CD4-positive, alpha-beta T cell treated with Interleukin-4 for 1 hour (primary cell): ENCODE measurements around the gene PAM.
"Not testable (repeated sequence)": the region's sequence is repeated elsewhere in the genome, so short reads cannot be mapped to it uniquely, and the experiment has no call there.

ENCODE experiments used
- DNase-seq, 2 donors: peaks; one replicate each; pipeline ENCODE4 v3.0.0-alpha.2; 2020 to 2022

Gene PAM

GRCh38 chr5:103006921-103007320 is 251.8 kb downstream of the PAM start:
- DNase-seq: no peak

- no peak for DNase-seq
Measured at GRCh38 chr5:103010168-103010567, 255.1 kb downstream of the PAM start.

- no peak for DNase-seq
Measured at GRCh38 chr5:103013933-103014552, 258.9 kb downstream of the PAM start.

- DNase-seq: no peak
Measured at GRCh38 chr5:103014983-103015382, 259.9 kb downstream of the PAM start.

GRCh38 chr5:103016167-103016566 is 261.1 kb downstream of the PAM start:
- no peak for DNase-seq

GRCh38 chr5:103019804-103020203 is 264.7 kb downstream of the PAM start:
- no peak for DNase-seq

GRCh38 chr5:103021314-103021713 is 266.2 kb downstream of the PAM start:
- no peak for DNase-seq

GRCh38 chr5:103027267-103027666 is 272.2 kb downstream of the PAM start:
- DNase-seq: no peak

GRCh38 chr5:103031607-103032006 is 276.5 kb downstream of the PAM start:
- no peak for DNase-seq

GRCh38 chr5:103033696-103034095 is 278.6 kb downstream of the PAM start:
- DNase-seq: no peak

GRCh38 chr5:103034662-103035392 is 279.7 kb downstream of the PAM start:
- DNase-seq: no peak

GRCh38 chr5:103035701-103036100 is 280.6 kb downstream of the PAM start:
- no peak for DNase-seq

- no peak for DNase-seq
Measured at GRCh38 chr5:103036601-103037000, 281.5 kb downstream of the PAM start.

- no peak for DNase-seq
Measured at GRCh38 chr5:103037673-103038455, 282.8 kb downstream of the PAM start.

- peak in 1 of 2 donors; percentile 39 for DNase-seq
Measured at GRCh38 chr5:103041071-103041676, 286.1 kb downstream of the PAM start.

GRCh38 chr5:103046706-103047105 is 291.6 kb downstream of the PAM start:
- not testable (repeated sequence) for DNase-seq

GRCh38 chr5:103057208-103058130 is 302.4 kb downstream of the PAM start:
- DNase-seq: no peak

GRCh38 chr5:103059525-103059924 is 304.4 kb downstream of the PAM start:
- no peak for DNase-seq

GRCh38 chr5:103060424-103060954 is 305.4 kb downstream of the PAM start:
- DNase-seq: no peak

GRCh38 chr5:103066326-103066725 is 311.2 kb downstream of the PAM start:
- no peak for DNase-seq

GRCh38 chr5:103073500-103073899 is 318.4 kb downstream of the PAM start:
- not testable (repeated sequence) for DNase-seq

- DNase-seq: no peak
Measured at GRCh38 chr5:103075442-103075841, 320.3 kb downstream of the PAM start.
